ENCODE results near the gene EXOC5.
"Not testable (repeated sequence)": the region's sequence is repeated elsewhere in the genome, so short reads cannot be mapped to it uniquely, and the experiment has no call there.

The EXOC5 gene

GRCh38 chr14:57246933-57247657 lies 21.6 kb downstream of the EXOC5 start:
- no peak for DNase-seq

- no peak for DNase-seq
These were observed 22.8 kb downstream of the EXOC5 start for GRCh38 chr14:57245941-57246340.

- DNase-seq = no peak
These were observed 24.6 kb downstream of the EXOC5 start for GRCh38 chr14:57244106-57244505.

- DNase-seq = no peak
These were observed 25.4 kb downstream of the EXOC5 start for GRCh38 chr14:57243320-57243719.

GRCh38 chr14:57240115-57240514 lies 28.6 kb downstream of the EXOC5 start:
- DNase-seq = not testable (repeated sequence)

- no peak for DNase-seq
These were observed 36.7 kb downstream of the EXOC5 start for GRCh38 chr14:57232006-57232405.

GRCh38 chr14:57228320-57228719 lies 40.4 kb downstream of the EXOC5 start:
- DNase-seq = not testable (repeated sequence)

- no peak for DNase-seq
These were observed 41.6 kb downstream of the EXOC5 start for GRCh38 chr14:57227083-57227482.

GRCh38 chr14:57221931-57222330 lies 46.8 kb downstream of the EXOC5 start:
- DNase-seq = no peak

- no peak for DNase-seq
These were observed 55.8 kb downstream of the EXOC5 start for GRCh38 chr14:57212919-57213318.

GRCh38 chr14:57209561-57209960 lies 59.1 kb downstream of the EXOC5 start:
- DNase-seq = no peak

- no peak for DNase-seq
These were observed 62.8 kb downstream of the EXOC5 start for GRCh38 chr14:57205938-57206337.

- DNase-seq = not testable (repeated sequence)
These were observed 66.0 kb downstream of the EXOC5 start for GRCh38 chr14:57202672-57203071.

- no peak for DNase-seq
These were observed 68.8 kb downstream of the EXOC5 start for GRCh38 chr14:57199921-57200320.

- DNase-seq = no peak
These were observed 79.6 kb downstream of the EXOC5 start for GRCh38 chr14:57189070-57189469.

- DNase-seq = no peak
These were observed 85.8 kb downstream of the EXOC5 start for GRCh38 chr14:57182760-57183503.

GRCh38 chr14:57179273-57179672 lies 89.4 kb downstream of the EXOC5 start:
- no peak for DNase-seq

GRCh38 chr14:57174466-57174865 lies 94.2 kb downstream of the EXOC5 start:
- no peak for DNase-seq

GRCh38 chr14:57171903-57172302 lies 96.8 kb downstream of the EXOC5 start:
- no peak for DNase-seq

- no peak for DNase-seq
These were observed 97.3 kb downstream of the EXOC5 start for GRCh38 chr14:57171363-57171762.

- DNase-seq = no peak
These were observed 98.8 kb downstream of the EXOC5 start for GRCh38 chr14:57169901-57170300.

GRCh38 chr14:57168138-57168679 lies 100.5 kb downstream of the EXOC5 start:
- no peak for DNase-seq

- no peak for DNase-seq
These were observed 107.0 kb downstream of the EXOC5 start for GRCh38 chr14:57161583-57162234.

- no peak for DNase-seq
These were observed 108.4 kb downstream of the EXOC5 start for GRCh38 chr14:57160333-57160732.

Data from KG1 (cell line).